Fibroblast of upper back skin (primary cell): ENCODE data around the gene KDM5A.

Experiments used
- DNase-seq: peaks from one replicate; pipeline ENCODE4 v3.0.0-alpha.2; 2013

Gene KDM5A

DNA sequence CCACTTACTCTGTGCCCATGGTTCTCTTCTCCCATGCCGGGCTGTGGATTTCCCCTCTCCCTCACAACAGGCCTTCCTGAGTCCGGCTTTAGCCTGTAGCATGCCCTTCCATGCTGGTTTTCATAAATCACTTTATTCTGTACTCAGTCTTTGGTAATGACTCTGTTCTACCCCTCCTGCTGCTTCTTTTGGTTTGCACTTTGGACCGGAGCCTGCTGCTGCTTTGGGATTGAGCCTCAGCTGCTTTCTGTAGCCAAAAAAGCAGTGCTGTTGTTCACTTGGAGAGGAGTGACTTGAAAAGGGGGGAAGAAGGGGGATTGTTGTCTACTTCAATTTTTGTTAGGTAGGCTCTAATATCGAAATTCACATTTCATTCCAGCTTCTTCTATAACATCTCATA lies 118.0 kb downstream of the KDM5A start:
- no peak for DNase-seq

DNA sequence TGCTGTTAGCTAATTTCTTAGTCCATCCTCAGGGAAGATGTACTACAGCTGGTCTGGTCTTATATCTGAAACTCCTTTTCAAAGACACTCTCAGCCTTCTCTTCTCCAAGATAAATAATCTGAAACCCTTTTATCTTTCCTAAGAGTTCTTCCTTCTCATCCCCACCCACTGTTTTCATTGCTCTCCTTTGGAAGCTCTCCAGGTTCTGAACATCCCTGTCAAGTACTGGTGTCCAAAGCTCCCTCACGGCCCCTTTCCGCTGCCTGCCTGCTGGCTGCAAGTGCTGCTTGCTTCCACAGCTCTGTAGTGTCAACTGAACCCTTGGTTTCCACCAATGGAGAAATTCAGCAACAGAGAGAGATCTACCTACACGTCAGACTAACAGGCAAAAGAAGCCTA lies 119.9 kb downstream of the KDM5A start:
- no peak for DNase-seq

DNA sequence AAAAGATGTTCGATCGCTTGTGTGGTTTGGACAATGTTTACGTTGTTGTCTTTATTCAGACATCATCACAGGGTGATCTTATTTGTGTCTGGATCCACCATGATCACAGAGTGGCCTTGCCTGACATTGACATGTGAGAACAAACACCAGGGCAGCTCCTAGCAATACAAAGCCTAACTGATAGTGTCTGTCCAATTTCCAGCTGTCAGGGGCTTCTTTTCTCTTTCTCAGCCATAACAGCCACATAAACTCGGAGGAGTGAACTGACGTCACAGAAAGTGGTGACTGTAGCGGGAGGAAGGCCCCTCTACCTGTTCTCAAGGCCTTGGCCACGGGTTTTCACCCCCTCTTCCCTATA lies 120.7 kb downstream of the KDM5A start:
- no peak for DNase-seq

DNA sequence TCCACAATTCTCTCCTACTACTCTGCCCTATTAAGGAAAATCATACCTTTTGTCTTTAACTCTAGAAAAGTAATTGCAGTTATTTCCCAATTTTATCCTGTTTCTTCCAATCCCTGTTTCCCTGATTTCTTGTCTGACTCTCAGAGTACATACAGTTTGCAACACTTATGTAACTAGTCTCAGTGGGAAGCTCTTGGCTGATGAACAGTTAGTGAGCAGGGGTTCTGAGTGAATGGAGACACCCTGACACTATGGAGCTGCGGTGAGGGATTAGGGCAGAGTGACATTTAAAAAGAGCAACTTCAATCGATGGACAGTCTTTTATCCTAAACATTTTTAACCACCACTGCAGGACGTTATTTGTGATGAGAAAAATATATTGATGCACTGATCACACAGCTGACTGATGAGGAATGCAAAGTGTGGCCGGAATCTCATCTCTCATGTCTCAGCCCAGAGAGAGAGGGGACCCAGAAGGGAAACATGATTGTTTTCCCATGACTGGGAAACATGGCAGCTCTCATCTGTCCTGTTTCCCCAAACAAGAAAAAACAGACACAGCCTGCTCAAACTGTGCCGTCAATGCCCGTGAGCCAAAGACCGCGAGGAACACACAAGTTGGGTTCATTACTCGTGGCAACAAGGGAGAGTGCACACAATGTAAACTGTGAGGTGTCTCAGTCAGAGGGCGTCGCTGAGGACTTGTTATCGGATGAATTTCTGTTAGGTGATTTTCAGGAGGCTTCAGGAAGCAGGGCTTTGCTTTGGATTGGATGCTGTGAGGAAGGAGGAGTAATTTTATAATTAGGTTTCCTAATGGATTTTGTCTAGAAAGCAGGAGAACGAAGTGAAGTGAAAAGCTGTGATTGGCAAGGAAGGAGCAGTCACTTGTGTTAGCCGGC lies 121.3 kb downstream of the KDM5A start:
- DNase-seq, result no peak

DNA sequence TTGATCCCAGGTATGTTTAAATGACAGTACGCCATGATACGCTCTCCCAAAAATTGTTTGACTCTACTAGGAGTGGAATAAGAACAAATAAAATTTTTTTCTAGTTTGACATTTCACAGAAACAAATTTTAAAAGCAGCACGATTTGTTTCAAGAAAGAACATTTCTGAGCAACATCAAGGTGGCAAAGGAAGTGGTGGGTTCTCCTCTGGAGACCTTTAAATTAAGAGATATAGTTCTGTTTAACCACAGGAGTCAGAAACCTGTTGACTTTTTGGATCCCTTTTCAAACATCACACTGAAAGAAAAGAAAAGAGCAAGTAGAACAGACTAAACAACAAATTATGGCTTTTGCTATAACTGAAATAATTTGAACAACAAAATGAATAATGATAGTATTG lies 124.0 kb downstream of the KDM5A start:
- DNase-seq, result no peak

DNA sequence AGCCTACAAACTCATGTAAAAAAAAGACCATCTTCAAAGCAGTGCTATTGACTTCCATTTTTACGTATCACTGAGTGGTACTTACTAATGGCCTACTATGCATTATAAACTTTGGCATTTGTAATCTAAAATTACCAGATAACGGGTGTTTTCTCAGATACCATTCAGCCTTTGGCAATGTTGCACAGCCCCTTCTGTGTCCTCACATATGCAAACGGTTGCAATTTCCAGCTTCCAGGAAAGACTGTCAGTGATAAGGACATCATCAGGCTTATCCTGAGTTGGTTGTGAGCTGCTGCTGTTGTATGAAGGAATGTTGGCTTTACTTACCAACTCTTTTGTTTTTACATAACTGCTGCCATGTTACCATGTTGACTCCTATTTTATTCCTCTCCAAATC lies 124.9 kb downstream of the KDM5A start:
- no peak for DNase-seq

DNA sequence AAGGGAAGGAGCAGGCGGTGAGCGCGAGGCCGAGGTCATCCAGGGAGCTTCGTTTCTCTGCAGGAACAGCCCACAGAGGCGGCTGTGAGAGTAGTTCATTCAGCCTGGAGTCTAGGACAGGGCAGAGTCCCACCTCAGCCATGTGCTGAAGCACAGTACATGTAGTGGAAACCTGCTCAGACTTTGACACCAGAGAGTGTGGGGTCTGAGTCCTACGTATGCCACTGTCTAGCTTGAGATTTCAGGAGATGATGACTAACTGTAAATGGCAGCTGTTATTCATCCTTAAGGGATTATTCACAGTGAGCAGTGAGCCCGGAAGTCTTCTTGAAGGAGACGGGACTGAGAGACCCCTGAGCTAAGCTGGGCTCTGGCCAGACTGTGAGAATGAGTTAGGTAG lies 125.5 kb downstream of the KDM5A start:
- DNase-seq, result peak; percentile 70

DNA sequence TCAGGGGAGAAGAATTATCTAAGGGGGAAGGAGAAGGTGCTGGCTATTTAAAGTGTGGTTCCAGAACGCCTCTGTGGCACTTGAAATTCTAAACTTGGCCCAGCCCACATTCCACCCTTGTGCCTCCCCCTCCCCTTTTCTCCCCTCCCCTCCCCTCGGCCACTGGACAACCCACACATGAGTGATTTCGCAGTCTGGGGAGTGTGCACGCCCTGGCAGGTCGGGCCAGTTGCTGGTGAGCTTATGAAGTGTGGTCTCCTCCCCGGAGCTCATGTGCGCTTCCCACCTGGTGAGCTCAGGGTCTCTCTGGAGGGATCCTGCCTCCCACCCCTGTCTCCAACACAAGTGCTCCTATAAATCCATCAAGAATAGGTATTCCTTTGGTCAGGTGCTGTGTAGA lies 126.3 kb downstream of the KDM5A start, which contains the start of gene SLC6A13:
Gene SLC6A13, minus strand, starts transcription at position 20 of the 400 bp plus-strand sequence. CDS start 2,784 bp downstream, outside the sequence.
- peak; percentile 41 for DNase-seq

DNA sequence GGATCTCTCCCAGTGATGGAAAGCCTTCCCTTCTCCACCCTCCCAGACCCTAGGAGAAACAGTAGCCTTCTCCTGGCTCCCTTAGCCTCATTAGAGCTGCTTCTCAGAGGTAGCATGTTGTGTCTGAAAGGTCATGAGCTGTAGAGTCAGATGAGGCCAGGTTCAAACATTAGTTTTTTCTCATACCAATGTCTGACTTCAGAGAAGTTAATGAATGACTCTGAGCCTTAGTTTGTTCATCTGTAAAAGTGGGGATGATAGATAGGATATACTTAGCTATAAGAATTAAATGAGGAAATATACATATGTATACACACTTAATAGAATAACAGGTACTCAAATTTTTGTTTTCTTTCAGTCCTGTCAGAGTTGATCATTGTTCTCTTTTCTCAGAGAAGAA lies 127.0 kb downstream of the KDM5A start:
- DNase-seq, result no peak

DNA sequence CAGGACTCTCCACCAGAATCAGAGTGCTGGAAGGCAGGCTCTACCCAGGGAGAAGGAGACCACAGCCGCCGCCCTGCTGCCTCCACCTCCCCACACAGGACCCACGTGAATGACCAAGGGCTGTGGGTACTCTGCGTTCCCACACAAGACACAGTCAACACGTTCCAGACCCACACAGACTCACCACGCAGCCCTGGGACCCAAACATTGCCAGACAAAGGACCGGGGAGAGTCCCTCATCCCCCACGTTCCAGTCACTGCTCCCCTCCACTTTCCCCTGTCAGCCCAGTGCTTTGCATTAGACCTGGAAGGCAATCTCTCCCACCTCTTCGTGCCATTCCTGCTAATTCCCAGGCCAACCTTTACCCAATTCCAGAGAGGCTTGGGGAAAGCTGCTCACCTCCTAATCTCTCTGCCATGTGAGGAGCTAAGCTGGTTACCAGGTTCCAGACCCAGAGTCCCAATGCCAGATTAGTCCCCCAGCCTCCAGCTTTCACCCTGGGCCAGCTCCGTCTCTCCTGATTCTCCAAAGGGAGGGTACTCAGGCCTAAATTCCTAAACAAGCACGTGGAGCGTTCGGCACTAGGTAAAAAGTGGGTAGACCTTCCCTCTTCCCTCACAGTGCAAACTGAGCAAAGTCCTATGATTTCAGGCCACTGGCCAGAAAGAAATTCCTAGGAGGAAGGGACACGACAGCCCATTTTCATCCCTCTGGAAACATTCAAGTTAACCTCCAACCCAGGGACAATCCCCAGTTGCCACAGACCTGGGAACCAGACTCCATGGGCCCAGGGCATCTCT lies 131.4 kb downstream of the KDM5A start:
- no peak for DNase-seq

DNA sequence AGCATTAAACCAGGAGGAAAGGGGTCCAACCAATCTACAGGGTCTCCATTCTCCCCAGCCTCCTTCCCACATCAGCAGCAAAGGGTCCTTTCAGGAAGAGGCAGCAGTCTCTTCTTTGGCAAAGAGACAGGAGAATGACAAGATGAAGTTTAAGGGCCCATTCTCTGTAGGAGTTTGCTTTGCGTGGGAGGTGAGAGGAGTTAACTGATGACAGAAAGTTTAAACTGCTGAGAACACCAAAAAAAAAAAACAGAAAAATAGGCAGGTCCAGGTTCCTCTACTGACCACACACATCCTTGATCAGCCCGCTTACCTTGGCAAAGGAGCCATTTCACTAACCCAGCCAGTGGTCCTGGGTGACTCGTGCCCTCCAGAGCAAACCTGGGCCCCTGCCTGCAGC lies 132.2 kb downstream of the KDM5A start:
- DNase-seq, result no peak

DNA sequence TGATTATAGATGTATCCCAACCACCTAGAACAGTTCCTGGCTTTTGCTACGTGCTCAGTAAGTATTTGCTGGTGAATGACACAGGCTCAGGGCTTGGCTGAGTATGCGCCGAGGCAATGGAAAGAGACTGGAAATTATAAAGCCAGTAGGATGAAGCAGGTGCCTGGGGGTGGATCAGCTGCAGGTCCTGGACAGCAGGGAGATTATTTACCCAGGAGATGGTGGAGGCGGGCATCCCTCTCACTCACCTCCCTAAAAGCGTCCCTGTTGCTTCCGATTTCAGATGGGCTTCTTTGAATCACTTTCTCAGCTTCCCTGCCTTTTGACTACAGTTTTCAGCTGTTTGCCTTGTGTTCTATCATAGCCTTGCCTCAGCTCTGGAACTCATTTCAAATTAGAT lies 132.9 kb downstream of the KDM5A start:
- DNase-seq, result no peak

DNA sequence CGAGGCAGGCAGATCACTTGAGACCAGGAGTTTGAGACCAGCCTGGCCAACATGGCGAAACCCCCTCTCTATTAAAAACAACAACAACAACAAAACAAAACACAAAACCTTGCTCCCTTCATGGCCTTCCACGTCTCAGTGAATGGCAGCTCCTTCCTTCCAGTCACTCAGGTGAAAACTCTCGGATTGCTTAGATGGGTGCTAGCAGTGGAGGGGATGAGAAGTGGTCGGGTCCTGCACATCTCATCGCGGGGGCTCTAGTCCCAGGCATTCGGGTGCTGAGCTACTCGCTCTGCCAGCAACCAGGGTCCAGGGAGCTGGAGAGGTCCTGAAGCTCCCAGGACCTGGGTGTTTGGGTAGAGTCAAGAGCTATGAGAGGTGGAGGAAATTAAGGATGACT lies 134.2 kb downstream of the KDM5A start:
- DNase-seq, result no peak

DNA sequence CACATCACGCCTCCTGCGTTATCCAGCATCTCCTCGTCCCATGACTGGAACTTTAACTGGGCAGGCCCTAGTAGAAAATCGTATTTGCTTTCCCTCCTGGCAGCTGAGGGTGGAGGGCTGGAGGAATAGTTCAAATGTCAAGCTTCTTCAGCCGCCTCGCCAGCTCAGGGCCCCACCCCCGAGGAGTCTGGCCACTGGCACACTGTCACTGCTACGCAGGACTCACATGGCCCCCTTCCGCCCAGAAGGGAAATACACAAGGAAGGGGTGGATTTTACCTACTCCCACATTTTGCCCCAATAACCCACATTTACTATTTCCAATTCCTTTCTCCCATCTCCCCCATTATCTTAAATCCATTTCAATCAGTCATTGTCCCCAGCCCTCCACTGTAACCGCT lies 135.1 kb downstream of the KDM5A start:
- no peak for DNase-seq

DNA sequence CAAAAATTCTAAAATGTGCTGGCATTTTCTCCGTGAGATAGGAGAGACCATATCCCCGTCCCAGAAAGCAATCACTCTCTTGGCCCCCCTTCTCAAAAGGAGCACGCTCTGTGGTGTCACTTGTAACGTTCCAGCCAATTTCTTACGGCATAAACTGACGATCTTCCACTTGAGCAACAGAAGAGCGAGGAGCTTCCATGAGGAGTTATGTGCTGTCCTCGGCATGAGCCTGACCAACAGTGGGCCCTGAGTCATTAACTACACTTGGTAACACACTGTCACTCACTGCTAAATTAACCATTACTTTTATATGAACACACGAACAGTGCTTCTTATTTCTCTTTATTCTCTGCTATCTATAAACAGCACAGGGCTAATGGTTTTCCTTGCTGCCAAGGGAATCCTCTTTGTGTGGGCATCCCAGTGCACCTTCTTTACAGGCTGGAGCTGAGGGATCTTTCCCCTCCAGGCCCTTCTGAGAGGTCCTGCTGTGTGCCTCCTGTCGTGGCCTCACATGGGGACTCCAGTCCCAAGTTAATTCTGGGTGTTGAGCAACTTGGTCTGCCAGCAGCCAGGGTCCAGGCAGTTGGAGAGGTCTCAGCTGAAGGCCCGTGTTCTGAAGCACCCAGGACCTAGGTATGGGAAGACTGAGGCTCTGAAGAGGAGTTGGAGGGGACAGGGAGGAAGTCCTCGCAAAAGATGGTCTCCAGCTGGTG lies 135.8 kb downstream of the KDM5A start:
- no peak for DNase-seq

DNA sequence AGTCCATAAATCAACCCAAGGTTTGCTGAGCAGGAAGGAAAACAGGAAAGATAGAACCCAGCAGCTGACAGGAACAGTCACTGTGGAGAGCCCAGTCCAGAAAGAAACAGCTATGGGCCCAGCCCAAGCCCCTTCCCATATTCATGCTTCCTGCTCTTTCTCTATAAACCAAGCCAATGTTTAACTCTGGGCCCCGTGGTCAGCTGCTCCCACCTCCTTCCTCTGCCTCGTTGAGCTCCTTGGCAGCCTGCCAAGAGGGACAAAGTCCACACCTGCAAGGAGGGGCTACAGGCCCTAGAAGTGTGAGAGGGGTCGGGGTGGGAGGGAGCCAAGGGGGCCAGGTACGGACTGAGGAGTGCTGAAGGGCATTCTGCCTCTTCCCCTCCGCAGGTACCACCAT lies 136.5 kb downstream of the KDM5A start:
- DNase-seq, result no peak

DNA sequence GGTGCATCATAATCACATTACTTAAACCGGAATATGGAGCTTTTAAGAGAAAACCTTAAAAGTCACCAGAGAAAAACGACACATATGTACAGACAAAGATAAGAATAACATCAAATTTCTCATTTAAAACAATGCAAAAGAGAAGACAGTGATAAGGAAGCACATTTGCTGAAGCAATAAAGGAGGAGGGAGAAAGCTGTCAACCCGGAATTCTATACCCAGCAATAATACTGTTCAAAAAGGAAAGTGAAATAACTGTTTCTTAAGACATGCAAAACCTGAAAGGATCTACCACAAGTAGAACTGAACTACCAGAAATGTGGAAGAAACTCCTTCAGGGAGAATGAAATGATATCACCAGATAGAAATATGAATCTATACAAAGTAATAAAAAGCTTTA lies 141.8 kb downstream of the KDM5A start:
- DNase-seq, result no peak

DNA sequence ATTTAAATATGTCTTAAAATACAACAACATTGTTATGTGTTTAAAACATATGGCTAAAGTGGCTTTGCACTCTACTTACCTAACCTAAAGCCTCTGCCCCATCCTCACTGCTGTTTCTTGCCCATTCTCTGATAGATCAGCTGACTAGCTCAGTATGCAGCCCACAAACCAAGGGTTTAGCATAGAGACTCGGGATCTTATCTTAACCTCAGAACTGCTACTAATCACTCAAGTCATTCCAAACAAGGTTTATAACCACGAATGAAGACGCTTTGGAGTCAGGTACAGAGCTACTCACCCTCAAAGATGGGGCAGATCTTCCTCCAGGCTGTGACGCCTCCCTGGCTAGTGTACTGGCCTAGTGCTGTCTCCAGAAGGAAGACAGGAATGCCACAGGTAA lies 145.7 kb downstream of the KDM5A start:
- DNase-seq, result no peak

DNA sequence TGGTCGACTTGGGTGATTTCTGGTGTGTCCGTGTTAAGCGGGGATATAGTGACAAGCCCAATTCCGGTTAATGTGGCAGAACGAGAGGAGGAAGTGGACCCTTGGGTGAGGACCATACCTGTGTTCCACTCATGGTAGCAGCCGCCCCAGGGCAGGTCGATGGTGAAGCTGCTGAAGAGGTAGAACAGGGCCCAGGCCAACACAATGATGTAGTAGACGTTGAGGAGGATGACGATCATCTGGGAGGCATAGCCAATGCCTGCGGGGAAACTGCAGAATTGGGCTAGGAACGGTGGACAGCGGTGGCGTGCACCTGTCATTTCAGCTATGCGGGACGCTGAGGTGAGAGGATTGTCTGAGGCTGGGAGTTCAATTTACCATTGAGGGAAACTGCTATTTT lies 146.6 kb downstream of the KDM5A start:
- DNase-seq, result no peak

DNA sequence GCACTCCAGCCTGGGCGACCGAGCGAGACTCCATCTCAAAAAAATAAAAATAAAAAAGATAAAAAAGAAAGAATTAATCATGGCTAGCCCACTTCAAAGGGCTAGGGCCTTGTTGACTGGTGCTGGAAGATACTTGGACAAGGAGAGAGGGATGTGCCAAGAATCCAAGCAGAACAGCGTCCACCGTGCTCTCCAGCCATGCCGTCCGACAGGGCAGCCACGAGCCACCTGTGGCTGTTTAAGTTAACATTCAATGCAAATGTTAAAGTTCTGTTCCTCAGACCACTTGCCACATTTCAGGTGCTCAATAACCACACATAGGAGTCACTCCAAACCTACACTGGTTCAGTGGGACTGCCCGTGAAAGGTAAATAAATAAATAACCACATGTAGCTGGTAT lies 147.9 kb downstream of the KDM5A start:
- DNase-seq, result no peak

DNA sequence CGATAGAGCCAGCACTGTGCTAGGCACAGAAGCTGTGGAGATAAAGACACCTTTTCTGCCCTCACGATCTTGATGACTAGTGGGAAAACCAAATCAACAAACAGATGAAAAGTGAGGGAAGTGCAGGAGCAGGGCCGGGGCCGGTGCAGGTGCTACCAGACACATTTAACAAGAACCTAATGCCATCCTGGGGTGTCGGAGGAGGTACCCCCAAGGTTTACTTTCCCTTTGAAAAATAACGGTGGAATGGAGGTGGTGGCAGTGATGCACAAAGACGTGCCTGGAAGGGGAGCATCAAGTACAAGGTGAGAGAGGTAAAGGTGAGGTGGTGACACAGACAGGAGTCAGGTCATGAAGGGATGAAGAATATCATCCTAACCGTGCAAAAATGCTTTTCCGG lies 148.6 kb downstream of the KDM5A start:
- no peak for DNase-seq

DNA sequence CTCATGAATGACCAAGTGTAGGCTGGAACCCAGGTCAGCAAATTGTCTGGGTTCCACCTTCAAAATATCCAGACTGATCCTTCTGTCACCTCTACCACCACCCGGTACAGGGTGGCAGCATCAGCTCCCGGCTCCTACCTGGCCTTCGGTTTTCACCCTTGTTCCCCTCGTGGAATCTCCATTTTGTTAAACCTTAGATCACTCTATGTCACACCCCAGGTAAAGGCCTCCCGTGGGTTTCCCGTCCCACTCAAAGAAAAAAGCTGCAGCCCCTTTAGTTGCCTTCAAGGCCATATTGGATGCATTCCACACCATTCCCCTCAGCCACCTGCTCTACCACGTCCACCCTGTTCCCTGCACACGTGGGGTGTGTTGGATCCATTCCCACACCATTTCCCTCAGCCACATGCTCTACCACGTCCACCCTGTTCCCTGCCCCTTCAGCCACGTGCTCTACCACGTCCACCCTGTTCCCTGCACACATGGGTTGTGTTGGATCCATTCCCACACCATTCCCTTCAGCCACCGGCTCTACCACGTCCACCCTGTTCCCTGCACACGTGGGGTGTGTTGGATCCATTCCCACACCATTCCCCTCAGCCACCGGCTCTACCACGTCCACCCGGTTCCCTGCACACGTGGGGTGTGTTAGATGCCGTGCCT lies 150.3 kb downstream of the KDM5A start:
- DNase-seq, result no peak

DNA sequence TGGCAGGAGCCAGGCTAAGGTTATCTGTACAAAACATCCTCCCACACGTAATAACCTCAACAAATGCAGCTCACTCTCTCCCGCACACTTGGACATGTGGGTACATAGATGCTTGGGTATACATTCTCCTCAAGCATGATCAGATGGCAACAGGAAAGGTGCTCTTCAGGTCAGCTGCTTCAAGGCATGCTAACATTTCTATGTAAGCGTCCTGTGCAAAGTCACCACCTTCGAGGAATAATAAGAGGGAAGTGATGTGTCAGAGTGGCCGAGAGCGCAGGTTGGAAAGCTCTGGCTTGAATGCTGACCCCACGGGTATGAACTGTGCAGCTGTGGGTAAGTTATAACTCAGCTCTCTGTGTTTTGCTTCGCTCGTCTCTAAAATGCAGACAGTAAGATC lies 151.0 kb downstream of the KDM5A start:
- no peak for DNase-seq
